SK-N-SH (cell line): ENCODE data around the gene NPC2.

ENCODE experiments used
- YY1 ChIP-seq: IDR thresholded peaks from 2 replicates; pipeline ENCODE4 v1.4.0; 2012; ENCODE audit warnings: low read depth, mild to moderate bottlenecking
- ZBTB33 ChIP-seq: IDR thresholded peaks from 2 replicates; pipeline ENCODE4 v1.4.0; 2012; ENCODE audit warnings: low read depth, borderline replicate concordance

GRCh38 chr14:74459289-74459946 lies 33.7 kb downstream of the NPC2 start:
- TF ChIP-seq YY1 (no peak), ZBTB33 (no peak)
